AG09319 (cell line): ENCODE results near the gene NOS3.

Experiments
- DNase-seq: peaks from one replicate; pipeline ENCODE4 v3.0.0-alpha.2; 2010; ENCODE audit warnings: low read depth; ENCODE audit errors: extremely low read depth
- TF ChIP-seq, protein P1 (sequence below): IDR thresholded peaks from 2 replicates; pipeline ENCODE4 v1.5.1; 2011; ENCODE audit warnings: low read depth, mild to moderate bottlenecking, inconsistent platforms, low read length, moderate library complexity

Gene NOS3

DNA sequence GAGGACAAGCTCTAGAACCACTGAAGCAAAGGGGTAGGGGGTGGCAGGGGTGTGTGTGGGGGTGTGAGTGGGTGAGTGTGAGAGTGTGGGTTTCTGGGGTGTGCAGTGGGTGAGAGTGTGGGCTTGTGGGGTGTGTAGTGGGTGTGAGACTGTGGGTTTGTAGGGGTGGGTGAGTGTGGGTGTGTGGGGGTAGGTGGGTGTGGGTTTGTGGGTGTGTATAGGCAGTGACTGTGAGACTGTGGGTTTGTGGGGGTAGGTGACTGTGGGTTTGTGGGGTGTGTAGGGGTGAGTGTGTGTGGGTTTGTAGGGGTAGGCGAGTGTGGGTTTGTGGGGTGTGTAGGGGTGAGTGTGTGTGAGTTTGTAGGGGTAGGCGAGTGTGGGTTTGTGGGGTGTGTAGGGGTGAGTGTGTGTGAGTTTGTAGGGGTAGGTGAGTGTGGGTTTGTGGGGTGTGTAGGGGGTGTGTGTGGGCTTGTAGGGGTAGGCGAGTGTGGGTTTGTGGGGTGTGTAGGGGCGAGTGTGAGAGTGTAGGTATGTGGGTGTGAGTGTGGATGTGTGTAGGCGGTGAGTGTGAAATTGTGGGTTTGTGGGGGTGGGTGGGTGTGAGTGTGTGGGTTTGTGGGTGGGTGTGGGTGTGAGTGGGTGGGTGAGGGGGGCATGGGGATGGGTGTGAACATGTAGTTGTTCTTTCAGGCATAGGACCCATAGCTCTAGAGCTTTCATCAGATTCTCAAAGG is 8.8 kb downstream of the NOS3 start:
- TF ChIP-seq, protein P1, sequence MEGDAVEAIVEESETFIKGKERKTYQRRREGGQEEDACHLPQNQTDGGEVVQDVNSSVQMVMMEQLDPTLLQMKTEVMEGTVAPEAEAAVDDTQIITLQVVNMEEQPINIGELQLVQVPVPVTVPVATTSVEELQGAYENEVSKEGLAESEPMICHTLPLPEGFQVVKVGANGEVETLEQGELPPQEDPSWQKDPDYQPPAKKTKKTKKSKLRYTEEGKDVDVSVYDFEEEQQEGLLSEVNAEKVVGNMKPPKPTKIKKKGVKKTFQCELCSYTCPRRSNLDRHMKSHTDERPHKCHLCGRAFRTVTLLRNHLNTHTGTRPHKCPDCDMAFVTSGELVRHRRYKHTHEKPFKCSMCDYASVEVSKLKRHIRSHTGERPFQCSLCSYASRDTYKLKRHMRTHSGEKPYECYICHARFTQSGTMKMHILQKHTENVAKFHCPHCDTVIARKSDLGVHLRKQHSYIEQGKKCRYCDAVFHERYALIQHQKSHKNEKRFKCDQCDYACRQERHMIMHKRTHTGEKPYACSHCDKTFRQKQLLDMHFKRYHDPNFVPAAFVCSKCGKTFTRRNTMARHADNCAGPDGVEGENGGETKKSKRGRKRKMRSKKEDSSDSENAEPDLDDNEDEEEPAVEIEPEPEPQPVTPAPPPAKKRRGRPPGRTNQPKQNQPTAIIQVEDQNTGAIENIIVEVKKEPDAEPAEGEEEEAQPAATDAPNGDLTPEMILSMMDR = no peak

DNA sequence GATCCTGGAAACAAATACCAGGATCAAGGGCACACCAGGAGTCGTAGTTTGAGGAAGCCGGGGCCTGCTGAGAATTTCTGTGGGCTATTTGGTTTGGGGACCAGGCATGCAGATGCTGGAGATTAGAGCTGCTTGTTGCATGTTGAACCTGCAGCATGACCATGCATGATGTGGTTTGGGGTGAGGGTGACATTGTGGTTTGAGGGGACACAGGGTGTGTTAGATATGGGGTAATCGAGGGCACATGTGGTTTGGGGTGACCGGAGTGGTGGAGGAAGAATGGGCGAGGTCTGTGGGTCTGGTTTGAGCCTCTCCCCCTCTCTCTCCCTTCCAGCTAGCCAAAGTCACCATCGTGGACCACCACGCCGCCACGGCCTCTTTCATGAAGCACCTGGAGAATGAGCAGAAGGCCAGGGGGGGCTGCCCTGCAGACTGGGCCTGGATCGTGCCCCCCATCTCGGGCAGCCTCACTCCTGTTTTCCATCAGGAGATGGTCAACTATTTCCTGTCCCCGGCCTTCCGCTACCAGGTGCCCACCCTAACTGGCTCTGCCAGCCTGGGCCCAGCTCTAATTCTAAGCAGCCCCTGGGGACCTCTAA is 10.2 kb downstream of the NOS3 start:
- TF ChIP-seq, protein P1 = no peak
- DNase-seq = no peak

More for the DNA sequence above, 8.8 kb downstream of the NOS3 start:
- no peak for DNase-seq

DNA sequence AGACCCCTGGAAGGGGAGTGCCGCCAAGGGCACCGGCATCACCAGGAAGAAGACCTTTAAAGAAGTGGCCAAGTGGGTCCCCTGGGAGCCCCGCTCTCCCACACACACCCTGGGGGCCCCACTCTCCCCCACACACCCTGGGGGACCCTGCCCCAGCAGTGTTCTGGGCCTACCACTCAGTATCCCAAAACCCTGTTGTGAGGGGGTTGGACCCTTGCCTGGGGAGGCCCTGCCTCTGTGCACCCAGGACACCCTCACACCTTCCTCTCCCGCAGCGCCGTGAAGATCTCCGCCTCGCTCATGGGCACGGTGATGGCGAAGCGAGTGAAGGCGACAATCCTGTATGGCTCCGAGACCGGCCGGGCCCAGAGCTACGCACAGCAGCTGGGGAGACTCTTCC is 10.7 kb downstream of the NOS3 start:
- TF ChIP-seq, protein P1 = no peak
- no peak for DNase-seq

DNA sequence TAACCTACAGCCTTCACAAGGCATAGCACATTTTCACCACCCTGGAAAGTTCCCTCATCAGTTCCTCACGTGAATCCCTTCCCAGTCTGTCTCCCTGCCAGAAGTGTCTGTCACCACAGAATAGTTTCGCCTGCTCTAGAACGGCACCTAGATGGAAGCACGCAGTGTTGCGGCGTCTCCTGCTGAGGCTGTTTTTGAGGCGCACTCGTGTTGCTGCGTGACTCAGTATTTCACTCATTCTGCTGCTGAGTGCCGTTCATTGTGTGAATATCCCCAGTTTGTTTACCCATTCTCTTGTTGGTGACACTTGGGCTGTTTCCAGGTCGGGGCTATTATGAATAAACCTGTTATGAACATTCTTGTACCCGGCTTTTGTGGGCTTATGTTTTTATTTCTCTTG is 12.8 kb downstream of the NOS3 start:
- no peak for DNase-seq
- TF ChIP-seq, protein P1 = no peak

GRCh38 chr7:151005566-151005965 is 14.7 kb downstream of the NOS3 start:
- TF ChIP-seq, protein P1 = no peak
- DNase-seq = no peak

GRCh38 chr7:151006590-151007300 is 15.9 kb downstream of the NOS3 start:
- TF ChIP-seq, protein P1 = no peak

GRCh38 chr7:151007469-151007898 is 16.7 kb downstream of the NOS3 start:
- no peak for DNase-seq
- TF ChIP-seq, protein P1 = no peak

More at GRCh38 chr7:151006590-151007300, 15.9 kb downstream of the NOS3 start:
- no peak for DNase-seq
